Adipocyte (in vitro differentiated cells): ENCODE data around the gene MSI2.

Experiments
- DNase-seq: peaks from one replicate; pipeline ENCODE4 v3.0.0-alpha.2; 2015; ENCODE audit warnings: low read depth
- H3K27me3 ChIP-seq: replicated peaks from 2 replicates; pipeline ENCODE4 v1.7.0; 2013; ENCODE audit warnings: mild to moderate bottlenecking, low read length, moderate library complexity; ENCODE audit not compliant: control insufficient read depth, insufficient read depth
- H3K36me3 ChIP-seq: 2 replicates; pipeline ENCODE4 v1.7.0; 2013; ENCODE audit warnings: low read length, mild to moderate bottlenecking, moderate library complexity; ENCODE audit not compliant: control insufficient read depth, insufficient read depth, severe bottlenecking
- H3K4me1 ChIP-seq: 2 replicates; pipeline ENCODE4 v1.7.0; 2013; ENCODE audit warnings: mild to moderate bottlenecking, low read length, moderate library complexity; ENCODE audit not compliant: control insufficient read depth, insufficient read depth
- H3K4me3 ChIP-seq: 2 replicates; pipeline ENCODE4 v1.7.0; 2013; ENCODE audit warnings: mild to moderate bottlenecking, low read length, moderate library complexity
- H3K9ac ChIP-seq: 2 replicates; pipeline ENCODE4 v1.7.0; 2013; ENCODE audit warnings: mild to moderate bottlenecking, low read length, moderate library complexity
- H3K9me3 ChIP-seq: 2 replicates; pipeline ENCODE4 v1.7.0; 2013; ENCODE audit warnings: mild to moderate bottlenecking, low read length, moderate library complexity; ENCODE audit not compliant: control insufficient read depth

MSI2 gene

GRCh38 chr17:57477522-57478362, 221.4 kb downstream of the MSI2 start:
- Histone ChIP-seq H3K4me3 (no peak overlapping the region), H3K9ac (no peak overlapping the region), H3K36me3 (no peaks in the 10 kb centered on the region), H3K4me1 (peaks cover 17% of the 10 kb centered on the region), H3K27me3 (peaks cover 47% of the 10 kb centered on the region), H3K9me3 (no peaks in the 10 kb centered on the region)
- DNase-seq, result no peak

- H3K9ac ChIP-seq, result no peak overlapping the region
- H3K4me1 ChIP-seq, result peaks cover 10% of the 10 kb centered on the region
- DNase-seq, result no peak
- H3K9me3 ChIP-seq, result no peaks in the 10 kb centered on the region
- H3K4me3 ChIP-seq, result no peak overlapping the region
- H3K27me3 ChIP-seq, result peaks cover 49% of the 10 kb centered on the region
- no peaks in the 10 kb centered on the region for H3K36me3 ChIP-seq
These were observed 222.3 kb downstream of the MSI2 start for GRCh38 chr17:57478478-57479250.

- no peak overlapping the region for H3K9ac ChIP-seq
- peak; percentile 61 for DNase-seq
- peaks cover 52% of the 10 kb centered on the region for H3K27me3 ChIP-seq
- no peaks in the 10 kb centered on the region for H3K9me3 ChIP-seq
- no peaks in the 10 kb centered on the region for H3K36me3 ChIP-seq
- no peak overlapping the region for H3K4me3 ChIP-seq
- H3K4me1 ChIP-seq, result peaks cover 9% of the 10 kb centered on the region
These were observed 224.3 kb downstream of the MSI2 start for GRCh38 chr17:57480438-57481196.

- no peaks in the 10 kb centered on the region for H3K36me3 ChIP-seq
- H3K9me3 ChIP-seq, result no peaks in the 10 kb centered on the region
- no peak overlapping the region for H3K4me3 ChIP-seq
- DNase-seq, result peak; percentile 83
- peaks cover 9% of the 10 kb centered on the region for H3K4me1 ChIP-seq
- peaks cover 51% of the 10 kb centered on the region for H3K27me3 ChIP-seq
- H3K9ac ChIP-seq, result no peak overlapping the region
These were observed 225.6 kb downstream of the MSI2 start for GRCh38 chr17:57481910-57482391.

GRCh38 chr17:57482657-57483056, 226.3 kb downstream of the MSI2 start:
- Histone ChIP-seq H3K9ac (no peak overlapping the region), H3K4me1 (peaks cover 9% of the 10 kb centered on the region), H3K4me3 (no peak overlapping the region), H3K9me3 (no peaks in the 10 kb centered on the region), H3K36me3 (no peaks in the 10 kb centered on the region), H3K27me3 (peaks cover 56% of the 10 kb centered on the region)
- no peak for DNase-seq

GRCh38 chr17:57484081-57484666, 227.9 kb downstream of the MSI2 start:
- H3K27me3 ChIP-seq, result peaks cover 54% of the 10 kb centered on the region
- H3K9ac ChIP-seq, result no peak overlapping the region
- peak; percentile 69 for DNase-seq
- H3K36me3 ChIP-seq, result no peaks in the 10 kb centered on the region
- H3K9me3 ChIP-seq, result no peaks in the 10 kb centered on the region
- peaks cover 9% of the 10 kb centered on the region for H3K4me1 ChIP-seq
- H3K4me3 ChIP-seq, result no peak overlapping the region

GRCh38 chr17:57484826-57485565, 228.7 kb downstream of the MSI2 start:
- H3K36me3 ChIP-seq, result no peaks in the 10 kb centered on the region
- H3K9me3 ChIP-seq, result no peaks in the 10 kb centered on the region
- H3K9ac ChIP-seq, result no peak overlapping the region
- peaks cover 9% of the 10 kb centered on the region for H3K4me1 ChIP-seq
- no peak overlapping the region for H3K4me3 ChIP-seq
- no peak for DNase-seq
- peaks cover 61% of the 10 kb centered on the region for H3K27me3 ChIP-seq

GRCh38 chr17:57485566-57485865, 229.2 kb downstream of the MSI2 start:
- Histone ChIP-seq H3K9me3 (no peaks in the 10 kb centered on the region), H3K9ac (no peak overlapping the region), H3K4me1 (peaks cover 9% of the 10 kb centered on the region), H3K36me3 (no peaks in the 10 kb centered on the region), H3K4me3 (no peak overlapping the region), H3K27me3 (peaks cover 56% of the 10 kb centered on the region)
- DNase-seq, result no peak

GRCh38 chr17:57485916-57486881, 229.9 kb downstream of the MSI2 start:
- Histone ChIP-seq H3K27me3 (peaks cover 52% of the 10 kb centered on the region), H3K4me1 (peaks cover 9% of the 10 kb centered on the region), H3K4me3 (no peak overlapping the region), H3K9ac (no peak overlapping the region), H3K36me3 (no peaks in the 10 kb centered on the region), H3K9me3 (no peaks in the 10 kb centered on the region)
- no peak for DNase-seq

GRCh38 chr17:57486882-57487301, 230.6 kb downstream of the MSI2 start:
- H3K36me3 ChIP-seq, result no peaks in the 10 kb centered on the region
- no peaks in the 10 kb centered on the region for H3K9me3 ChIP-seq
- H3K4me3 ChIP-seq, result no peak overlapping the region
- peaks cover 59% of the 10 kb centered on the region for H3K27me3 ChIP-seq
- DNase-seq, result no peak
- H3K4me1 ChIP-seq, result peaks cover 5% of the 10 kb centered on the region
- no peak overlapping the region for H3K9ac ChIP-seq
